Stimulated activated CD4-positive, alpha-beta T cell treated with anti-CD3 and anti-CD28 coated beads, TNF-alpha, amount 100 ng/mL, for 48 hours (primary cell): ENCODE results near the gene C6orf136.

ENCODE experiments used
- DNase-seq, 3 donors: peaks; one replicate each; pipeline ENCODE4 v3.0.0-alpha.2; 2020; ENCODE audit warnings: low read depth in 3 of 3

Gene C6orf136

DNA sequence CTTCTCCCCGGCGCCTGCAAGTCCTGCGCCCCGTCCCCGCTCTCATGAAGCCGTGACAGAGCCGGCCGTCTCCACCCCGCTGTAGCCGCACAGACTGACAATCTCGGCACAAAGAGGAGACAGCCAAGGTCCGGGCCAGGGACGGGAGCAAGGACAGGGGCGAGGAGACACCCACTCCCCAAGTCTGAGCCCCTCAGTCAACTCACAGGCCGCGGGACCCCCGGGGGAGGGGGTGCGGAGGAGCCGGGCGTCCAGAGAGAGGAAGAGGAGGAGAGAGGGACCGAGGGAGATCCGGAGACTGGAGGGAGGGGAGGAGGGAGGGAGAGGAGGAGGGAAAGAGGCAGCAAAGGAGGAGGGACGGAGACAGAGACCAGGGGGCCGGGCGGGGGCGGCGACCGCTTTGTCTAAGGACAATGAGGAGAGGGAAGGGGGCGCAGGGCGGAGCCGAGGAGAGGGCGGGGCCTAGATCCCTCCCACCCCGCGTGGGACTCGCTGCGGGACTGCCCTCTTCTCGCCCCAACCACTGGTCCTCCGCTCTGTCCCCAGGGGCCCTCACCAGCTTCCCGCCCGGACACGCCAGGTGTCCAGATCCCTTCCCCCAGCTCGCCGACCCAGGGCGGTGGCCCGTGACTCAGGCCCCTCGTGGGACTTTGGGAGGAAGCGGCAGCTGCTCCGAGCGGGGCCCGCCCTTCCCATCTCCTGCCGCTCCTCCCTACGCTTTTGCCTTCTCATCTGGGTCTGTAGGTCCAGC, 40.1 kb downstream of the C6orf136 start:
- DNase-seq, result peak; percentile 71 to 86 (median 79)

- no peak for DNase-seq
Measured at GRCh38 chr6:30687659-30688431, 40.9 kb downstream of the C6orf136 start.

- no peak for DNase-seq
Measured at GRCh38 chr6:30688569-30688968, 41.6 kb downstream of the C6orf136 start.

- DNase-seq, result no peak
Measured at GRCh38 chr6:30689022-30689865, 42.3 kb downstream of the C6orf136 start.

DNA sequence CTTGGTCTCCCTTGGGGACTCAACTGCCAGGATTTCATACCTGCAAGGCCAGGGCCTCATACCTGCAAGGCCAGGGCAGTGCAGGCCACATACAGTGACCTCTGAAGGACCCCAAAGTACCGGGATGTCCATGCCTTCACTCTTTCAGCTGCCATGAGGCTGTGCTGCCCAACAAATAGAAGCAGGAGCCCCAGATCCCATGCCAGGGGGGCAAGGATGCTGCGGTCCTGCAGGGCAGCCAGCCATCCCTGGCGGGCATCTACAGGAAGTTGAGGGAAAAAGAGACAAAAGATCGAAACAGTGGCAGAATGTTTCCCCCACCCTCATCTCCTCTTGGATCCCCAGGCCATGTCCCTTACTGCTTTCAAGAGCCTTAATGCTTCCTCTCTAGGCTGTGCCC, 43.1 kb downstream of the C6orf136 start:
- no peak for DNase-seq

- DNase-seq, result peak; percentile 52 to 90 (median 64)
Measured at GRCh38 chr6:30690403-30691207, 43.7 kb downstream of the C6orf136 start, which contains the start of gene NRM. TSS of gene NRM (minus strand) at chr6:30690984. CDS start at chr6:30690974, 10 bp downstream.

DNA sequence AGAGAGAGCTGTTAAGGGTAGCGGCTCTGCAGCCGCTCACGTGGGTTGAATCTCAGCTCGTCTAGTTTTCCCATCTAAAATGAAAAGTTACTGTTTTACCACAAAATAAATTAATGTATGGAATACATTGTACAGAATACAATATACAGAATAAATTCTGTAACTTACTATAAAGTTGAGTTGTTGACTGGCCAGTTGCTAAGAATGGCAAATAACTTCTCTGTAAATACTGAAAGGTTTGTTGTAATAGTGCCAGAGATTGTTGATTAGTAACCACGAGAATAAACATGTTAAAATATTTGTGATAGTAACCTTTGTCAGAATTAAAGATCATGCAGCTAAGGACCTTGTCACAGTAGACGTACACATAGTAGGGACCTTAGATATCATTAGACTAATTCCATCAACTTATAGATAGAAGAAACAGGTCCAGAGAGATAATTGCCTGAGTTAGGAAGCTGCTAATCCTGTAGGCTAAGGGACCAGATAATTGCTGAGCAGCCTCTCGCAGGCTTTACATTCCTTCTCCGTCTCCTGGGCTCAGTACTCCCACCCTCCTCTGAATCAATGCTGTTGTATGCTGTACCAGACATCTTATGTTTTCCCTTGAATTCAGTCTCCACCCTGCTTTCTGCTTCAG, 44.4 kb downstream of the C6orf136 start:
- no peak for DNase-seq

DNA sequence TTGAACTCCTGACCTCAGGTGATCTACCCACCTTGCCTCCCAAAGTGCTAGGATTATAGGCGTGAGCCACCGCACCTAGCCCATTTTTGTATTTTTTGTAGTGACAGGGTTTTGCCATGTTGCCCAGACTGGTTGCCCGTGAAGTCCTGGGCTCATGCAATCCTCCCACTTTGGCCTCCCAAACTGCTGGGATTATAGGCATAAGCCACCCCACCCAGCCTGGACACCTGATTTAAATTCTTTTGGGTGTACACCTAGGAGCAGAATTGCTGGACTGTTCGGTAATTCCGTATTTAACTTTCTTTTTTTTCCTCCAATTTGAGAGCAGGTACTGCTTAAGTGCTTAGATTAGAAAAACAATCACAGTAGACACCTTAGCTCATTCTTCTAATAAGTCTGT, 49.5 kb downstream of the C6orf136 start:
- no peak for DNase-seq

DNA sequence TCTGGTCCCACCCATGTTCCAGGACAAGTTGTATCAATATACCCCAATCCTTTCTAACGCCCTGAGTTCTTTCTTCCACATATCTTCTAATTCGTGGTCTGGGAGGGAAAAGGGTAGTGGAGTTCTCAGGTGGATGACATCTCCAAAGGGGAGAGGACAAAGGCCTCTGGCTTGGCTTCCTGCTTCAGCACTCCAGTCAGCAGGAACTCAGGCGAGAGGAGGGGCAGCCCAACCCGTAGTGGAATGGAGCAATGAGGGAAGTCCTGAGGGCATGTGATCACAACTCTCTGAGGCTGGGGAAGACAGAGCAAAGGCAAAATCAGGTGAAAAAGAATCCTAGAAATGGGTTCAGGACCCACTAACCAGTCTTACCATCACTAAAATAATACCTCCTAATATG, 53.4 kb downstream of the C6orf136 start:
- DNase-seq, result no peak
